Liver (tissue), 3 donors: ENCODE data around the gene NDUFS6.

Experiments used
- ATF3 ChIP-seq: IDR thresholded peaks from 2 replicates; pipeline ENCODE4 v1.6.1; 2016; ENCODE audit warnings: antibody characterized with exemption
- CTCF ChIP-seq: fragments of 150-350 bp; IDR thresholded peaks from 2 replicates; pipeline ENCODE4 v1.5.1; 2017; ENCODE audit warnings: improper control_type of control experiment, low read depth, low read length; ENCODE audit not compliant: missing input control
- JUND ChIP-seq, 2 donors: IDR thresholded peaks; 2 replicates each; pipeline ENCODE4 v1.6.1; 2016; ENCODE audit warnings: antibody characterized with exemption in 2 of 2
- donor health status: healthy.
- donor health status: healthy.

GRCh38 chr5:1788200-1788599, 13.0 kb upstream of the NDUFS6 start:
- no peak for TF ChIP-seq CTCF
- no peak for TF ChIP-seq ATF3
- no peak for TF ChIP-seq JUND (IDR thresholded peaks at IDR 0.05)
